SJSA1 (cell line): Measurements from ENCODE around the gene CERKL. TPM values are rescaled to one million over a fixed set of nuclear protein-coding genes. Genes with fewer than 3 reads are reported as not detected.
"Not testable (repeated sequence)": the region's sequence is repeated elsewhere in the genome, so short reads cannot be mapped to it uniquely, and the experiment has no call there.

ENCODE experiments used
- DNase-seq, 2 experiments: peaks; one replicate each; pipeline ENCODE4 v3.0.0-alpha.2; 2015 to 2020; ENCODE audit warnings: low spot score in 2 of 2, low read depth in 1 of 2
- H3K27ac ChIP-seq: fragments of 250-450 bp; sonication (Bioruptor Pico); 2 replicates; pipeline ENCODE4 v1.5.1; 2020; ENCODE audit warnings: mild to moderate bottlenecking, moderate library complexity
- H3K27me3 ChIP-seq: fragments of 250-450 bp; sonication (Bioruptor Pico); replicated peaks from 2 replicates; pipeline ENCODE4 v1.5.1; 2020; ENCODE audit warnings: mild to moderate bottlenecking, moderate library complexity
- H3K36me3 ChIP-seq: fragments of 250-450 bp; sonication (Bioruptor Pico); 2 replicates; pipeline ENCODE4 v1.5.1; 2020; ENCODE audit warnings: mild to moderate bottlenecking
- H3K4me1 ChIP-seq: fragments of 250-450 bp; sonication (Bioruptor Pico); replicated peaks from 2 replicates; pipeline ENCODE4 v1.6.1; 2021; ENCODE audit warnings: mild to moderate bottlenecking
- H3K4me3 ChIP-seq: fragments of 250-450 bp; sonication (Bioruptor Pico); 2 replicates; pipeline ENCODE4 v1.5.1; 2020; ENCODE audit warnings: mild to moderate bottlenecking
- H3K9me3 ChIP-seq: fragments of 250-450 bp; sonication (Bioruptor Pico); replicated peaks from 2 replicates; pipeline ENCODE4 v1.5.1; 2020; ENCODE audit warnings: mild to moderate bottlenecking
- total RNA-seq: library from RNA; depleted of rRNA; stranded (reverse); fragments of >200 nt; shearing (Covaris generic); gene quantifications from 2 replicates; pipeline ENCODE4 v1.2.3, GENCODE V29; 2014; rRNA removed

CERKL gene
- 0.11 TPM in 1 of 2 replicates, not detected in the other for total RNA-seq

DNA sequence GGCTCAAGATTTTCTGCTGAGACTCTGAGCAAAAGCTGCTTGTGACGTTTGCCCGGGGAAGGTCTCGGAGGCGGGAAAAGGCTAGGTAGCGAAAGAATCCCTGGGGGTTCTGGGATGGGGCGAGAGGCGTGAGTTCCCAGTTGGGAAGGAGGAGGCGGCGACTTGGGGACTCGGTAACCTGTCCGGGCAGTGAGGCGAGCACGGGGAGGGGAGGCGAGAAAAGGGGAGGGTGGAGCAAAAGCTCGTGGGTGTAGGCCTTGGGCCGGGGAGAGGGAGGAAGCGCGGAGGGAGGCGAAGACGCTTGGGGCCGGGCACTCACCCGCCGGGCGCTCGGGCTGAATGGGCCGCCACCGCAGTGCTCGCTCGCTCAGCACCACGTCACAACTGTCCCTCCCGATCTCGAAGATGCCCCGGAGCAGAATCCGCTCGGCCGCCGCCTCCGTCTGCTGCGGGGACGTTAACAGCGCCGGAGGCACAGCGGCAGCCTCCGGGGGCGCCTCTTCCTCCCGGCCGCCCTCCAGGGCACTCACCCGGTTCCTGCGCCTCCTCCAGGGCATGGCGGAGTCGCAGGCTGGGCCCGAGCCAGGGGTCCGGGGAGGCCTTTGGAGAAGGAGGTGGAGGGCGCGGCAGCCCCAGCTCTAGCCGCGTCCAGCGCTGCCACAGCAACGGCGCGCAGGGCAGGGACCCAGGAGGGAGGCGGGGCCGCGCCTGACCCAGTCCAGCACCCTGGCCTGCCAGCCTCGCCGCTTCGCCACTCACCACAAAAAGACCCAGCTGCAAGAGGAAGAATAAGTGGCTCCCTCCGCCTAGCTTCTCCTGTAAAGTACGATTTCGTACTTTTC, at the start of gene CERKL:
CERKL (minus strand) TSS at position 656 of the 842 bp plus-strand sequence; CDS start at position 557, 99 bp downstream.
- H3K4me1 ChIP-seq = peaks cover 6% of the 10 kb centered on the region
- H3K36me3 ChIP-seq = no peaks in the 10 kb centered on the region
- peak in 1 of 2 experiments; percentile 3 for DNase-seq
- H3K27ac ChIP-seq = no peak within 1 kb of the TSS
- no peaks in the 10 kb centered on the region; the same call in 1 of the 2 replicates for H3K9me3 ChIP-seq
- H3K4me3 ChIP-seq = peak within 1 kb of the TSS; percentile 25
- H3K27me3 ChIP-seq = peaks cover 36% of the 10 kb centered on the region

DNA sequence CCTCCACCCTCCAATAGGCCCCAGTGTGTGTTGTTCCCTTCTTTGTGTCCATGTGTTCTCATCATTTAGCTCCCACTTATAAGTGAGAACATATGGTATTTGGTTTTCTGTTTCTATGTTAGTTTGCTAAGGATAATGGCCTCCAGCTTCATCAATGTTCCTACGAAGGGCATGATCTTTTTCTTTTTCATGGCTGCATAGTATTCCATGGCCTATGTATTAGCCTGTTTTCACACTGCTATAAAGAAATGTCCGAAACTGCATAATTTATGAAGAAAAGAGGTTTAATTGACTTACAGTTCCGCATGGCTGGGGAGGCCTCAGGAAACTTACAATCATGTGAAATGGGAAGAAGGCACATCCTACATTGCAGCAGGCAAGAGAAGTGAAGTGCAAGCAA, 45.6 kb upstream of the CERKL start:
- not testable (repeated sequence) for H3K36me3 ChIP-seq, H3K27me3 ChIP-seq, H3K4me3 ChIP-seq, H3K27ac ChIP-seq, H3K9me3 ChIP-seq, H3K4me1 ChIP-seq, DNase-seq

GRCh38 chr2:181698223-181698622, 41.3 kb upstream of the CERKL start:
- H3K4me3 ChIP-seq = no peak overlapping the region
- H3K27me3 ChIP-seq = peaks cover 7% of the 10 kb centered on the region
- H3K36me3 ChIP-seq = no peaks in the 10 kb centered on the region
- no peak for DNase-seq
- H3K27ac ChIP-seq = no peak overlapping the region
- H3K4me1 ChIP-seq = no peaks in the 10 kb centered on the region
- H3K9me3 ChIP-seq = 0 out of 2 replicates have a peak, but pooled peaks cover 3% of the 10 kb centered on the region

DNA sequence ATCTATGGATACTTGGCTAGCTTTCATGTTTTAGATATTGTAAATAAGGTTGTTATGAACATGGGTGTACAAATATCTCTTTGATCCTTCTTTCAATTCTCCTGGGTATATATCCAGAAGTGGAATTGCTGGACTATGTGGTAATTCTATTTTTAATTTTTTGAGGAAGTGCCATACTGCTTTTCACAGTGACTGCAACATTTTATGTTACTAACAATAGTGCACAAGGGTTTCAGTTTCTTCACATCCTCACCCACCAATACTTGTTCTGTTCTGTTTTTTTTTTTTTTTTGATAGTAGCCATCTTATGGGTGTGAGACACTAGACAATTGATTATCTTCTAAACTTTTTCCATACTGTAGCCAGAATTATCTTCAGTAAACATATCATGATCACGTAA, 40.7 kb upstream of the CERKL start:
- no peaks in the 10 kb centered on the region for H3K9me3 ChIP-seq
- H3K4me3 ChIP-seq = no peak overlapping the region
- no peaks in the 10 kb centered on the region for H3K4me1 ChIP-seq
- no peak for DNase-seq
- peaks cover 7% of the 10 kb centered on the region for H3K27me3 ChIP-seq
- no peaks in the 10 kb centered on the region for H3K36me3 ChIP-seq
- H3K27ac ChIP-seq = no peak overlapping the region

GRCh38 chr2:181697126-181697525, 40.2 kb upstream of the CERKL start:
- no peak overlapping the region for H3K4me3 ChIP-seq
- peaks cover 7% of the 10 kb centered on the region for H3K27me3 ChIP-seq
- no peak for DNase-seq
- H3K4me1 ChIP-seq = no peaks in the 10 kb centered on the region
- H3K9me3 ChIP-seq = no peaks in the 10 kb centered on the region
- no peak overlapping the region for H3K27ac ChIP-seq
- H3K36me3 ChIP-seq = no peaks in the 10 kb centered on the region

GRCh38 chr2:181694271-181694670, 37.4 kb upstream of the CERKL start:
- H3K4me3 ChIP-seq = no peak overlapping the region
- peaks cover 19% of the 10 kb centered on the region for H3K27me3 ChIP-seq
- no peak for DNase-seq
- no peaks in the 10 kb centered on the region for H3K9me3 ChIP-seq
- no peak overlapping the region for H3K27ac ChIP-seq
- no peaks in the 10 kb centered on the region for H3K4me1 ChIP-seq
- H3K36me3 ChIP-seq = no peaks in the 10 kb centered on the region

DNA sequence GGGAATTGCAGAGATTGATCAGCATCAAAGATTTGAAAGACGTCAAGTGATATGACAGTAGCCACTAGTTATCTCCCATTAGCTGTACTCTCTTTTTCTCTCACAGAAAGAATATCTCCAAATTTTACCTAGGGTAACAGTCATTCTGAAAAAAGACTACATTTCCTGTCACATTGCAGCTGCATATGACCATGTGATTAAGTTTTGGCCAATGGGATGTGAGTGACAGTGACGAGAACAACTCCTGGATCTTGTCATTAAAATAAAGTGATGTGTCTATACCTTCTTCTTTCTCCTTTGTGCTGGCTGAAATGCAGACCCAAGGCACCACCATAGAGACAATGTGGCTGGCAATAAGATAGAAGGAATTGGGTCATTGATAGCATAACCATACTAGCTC, 34.0 kb upstream of the CERKL start:
- Histone ChIP-seq H3K9me3 (no peaks in the 10 kb centered on the region), H3K4me1 (no peaks in the 10 kb centered on the region), H3K27me3 (peaks cover 26% of the 10 kb centered on the region), H3K27ac (no peak overlapping the region), H3K4me3 (no peak overlapping the region), H3K36me3 (no peaks in the 10 kb centered on the region)
- no peak for DNase-seq

- Histone ChIP-seq H3K27me3 (peaks cover 55% of the 10 kb centered on the region), H3K36me3 (no peaks in the 10 kb centered on the region), H3K4me3 (no peak overlapping the region), H3K27ac (no peak overlapping the region), H3K9me3 (peaks cover 9% of the 10 kb centered on the region; the same call in 1 of the 2 replicates), H3K4me1 (peaks cover 10% of the 10 kb centered on the region)
- DNase-seq = no peak
These were observed 29.8 kb upstream of the CERKL start for GRCh38 chr2:181686576-181687185.

- peaks cover 9% of the 10 kb centered on the region for H3K9me3 ChIP-seq
- peaks cover 10% of the 10 kb centered on the region for H3K4me1 ChIP-seq
- no peak overlapping the region for H3K27ac ChIP-seq
- no peak overlapping the region for H3K4me3 ChIP-seq
- H3K36me3 ChIP-seq = no peaks in the 10 kb centered on the region
- peaks cover 59% of the 10 kb centered on the region for H3K27me3 ChIP-seq
- DNase-seq = no peak
These were observed 28.3 kb upstream of the CERKL start for GRCh38 chr2:181685150-181685688.

GRCh38 chr2:181684454-181685149, 27.7 kb upstream of the CERKL start:
- H3K27ac ChIP-seq = no peak overlapping the region
- H3K4me1 ChIP-seq = peaks cover 10% of the 10 kb centered on the region
- DNase-seq = no peak
- peaks cover 9% of the 10 kb centered on the region for H3K9me3 ChIP-seq
- H3K27me3 ChIP-seq = peaks cover 65% of the 10 kb centered on the region
- H3K36me3 ChIP-seq = no peaks in the 10 kb centered on the region
- H3K4me3 ChIP-seq = no peak overlapping the region

GRCh38 chr2:181683518-181684453, 26.9 kb upstream of the CERKL start:
- H3K4me1 ChIP-seq = peaks cover 10% of the 10 kb centered on the region
- peaks cover 9% of the 10 kb centered on the region for H3K9me3 ChIP-seq
- peaks cover 70% of the 10 kb centered on the region for H3K27me3 ChIP-seq
- DNase-seq = peak; percentile 37 to 75
- H3K27ac ChIP-seq = no peak overlapping the region
- H3K4me3 ChIP-seq = 0 out of 2 replicates have a peak overlapping the region, but pooled peaks have one; percentile 6
- H3K36me3 ChIP-seq = no peaks in the 10 kb centered on the region

GRCh38 chr2:181682795-181683517, 26.1 kb upstream of the CERKL start:
- Histone ChIP-seq H3K27ac (no peak overlapping the region), H3K36me3 (no peaks in the 10 kb centered on the region), H3K9me3 (peaks cover 13% of the 10 kb centered on the region), H3K4me1 (peaks cover 10% of the 10 kb centered on the region), H3K27me3 (peaks cover 75% of the 10 kb centered on the region), H3K4me3 (0 out of 2 replicates have a peak overlapping the region, but pooled peaks have one; percentile 6)
- no peak for DNase-seq
